Ishikawa (cell line): ENCODE measurements around the gene DEFB119.

Source experiments
- EGR1 ChIP-seq: IDR thresholded peaks from 2 replicates; pipeline ENCODE4 v1.6.1; 2012
- REST ChIP-seq: IDR thresholded peaks from 2 replicates; pipeline ENCODE4 v1.6.1; 2012; ENCODE audit warnings: low read depth, mild to moderate bottlenecking

GRCh38 chr20:31418307-31418706 lies 27.9 kb upstream of the DEFB119 start:
- TF ChIP-seq EGR1 (no peak), REST (no peak)
